Right cardiac atrium (tissue), 5 donors: ENCODE results near the gene LCN15. TPM values are rescaled to one million over a fixed set of nuclear protein-coding genes. Genes with fewer than 3 reads are reported as not detected.

Experiments used
- ATAC-seq, 2 donors: fragments of 200-7000 bp; cut with Tn5 transposase; one replicate each; pipeline versions ENCODE4 v1.8.0 to v1.9.1; 2020; ENCODE audit warnings: moderate library complexity in 2 of 2, mild to moderate bottlenecking in 1 of 2
- DNase-seq, 3 donors: peaks; one replicate each; pipeline ENCODE4 v3.0.0-alpha.2; 2020
- H3K27ac ChIP-seq: one replicate; pipeline ENCODE4 v1.5.1; 2013; ENCODE audit warnings: mild to moderate bottlenecking, low read length, control low read depth, moderate library complexity
- H3K27me3 ChIP-seq: one replicate; pipeline ENCODE4 v1.6.1; 2013; ENCODE audit not compliant: control insufficient read depth, insufficient read depth
- H3K4me1 ChIP-seq: one replicate; pipeline ENCODE4 v1.6.1; 2013; ENCODE audit warnings: low read length; ENCODE audit not compliant: control insufficient read depth, insufficient read depth
- H3K4me3 ChIP-seq: one replicate; pipeline ENCODE4 v1.5.1; 2013; ENCODE audit warnings: low read length, control low read depth
- H3K9me3 ChIP-seq: one replicate; pipeline ENCODE4 v1.6.1; 2013; ENCODE audit warnings: low read length; ENCODE audit not compliant: control insufficient read depth
- WGBS: extraction: QIAGEN DNeasy Blood & Tissue Kit; methylation state at CpG from one replicate; pipeline ENCODE4 v1.1.7; 2013; 5-methylcytosine and 5-hydroxymethylcytosine counted together
- intact Hi-C, 4 donors: fragments of 100-400 bp; cut with DNase I; formaldehyde crosslinking; loops; one replicate each; pipeline versions ENCODE4 v1.11.0 to v1.14.0; 2022 to 2023
- long read RNA-seq, 4 donors: library from polyadenylated mRNA; unstranded; transcript quantifications; one replicate each; pipeline ENCODE4 v2.0.0, GENCODE V29; 2020 to 2021
- polyA plus RNA-seq: library from polyadenylated mRNA; stranded (reverse); fragments of 200-250 nt; gene quantifications from one replicate; pipeline ENCODE4 v1.2.3, GENCODE V29; 2013
- total RNA-seq, 4 donors: library from RNA; stranded (reverse); fragmentation: NEBNext Ultra II Directional; extraction: Animal tissue kit (Norgen Biotek cat#: 25700); gene quantifications; one replicate each; pipeline ENCODE4 v1.2.1, GENCODE V29; 2021
- donor health status: healthy with polysubstance abuse.
- donor health status: DM: no; HTN: yes; CAD: no.
- donor health status: DM: no; HTN: no; CAD: no.
- donor health status: DM: no; HTN: yes; CAD: no; lungs with severe emphysema.
- donor health status: DM: yes; HTN: yes; CAD: no.

The LCN15 gene, protein sequence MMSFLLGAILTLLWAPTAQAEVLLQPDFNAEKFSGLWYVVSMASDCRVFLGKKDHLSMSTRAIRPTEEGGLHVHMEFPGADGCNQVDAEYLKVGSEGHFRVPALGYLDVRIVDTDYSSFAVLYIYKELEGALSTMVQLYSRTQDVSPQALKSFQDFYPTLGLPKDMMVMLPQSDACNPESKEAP
- total RNA-seq (1 to 10 TPM in 2 of 4 donors, under 1 TPM in 2; 0.32 to 1.3 (median 0.87) TPM), polyA plus RNA-seq (2.1 TPM)
- long read RNA-seq, donor 1, result 0 reads
- long read RNA-seq, donor 2, partial matches to known transcripts, result 0 of 1 reads
- long read RNA-seq, donor 2, other reads (novel, unspliced or antisense), result 0 of 1 reads
- long read RNA-seq, donor 3, partial matches to known transcripts, result 0 of 3 reads
- long read RNA-seq, donor 3, other reads (novel, unspliced or antisense), result 1 of 3 reads
- long read RNA-seq, donor 4, result 0 reads

DNA sequence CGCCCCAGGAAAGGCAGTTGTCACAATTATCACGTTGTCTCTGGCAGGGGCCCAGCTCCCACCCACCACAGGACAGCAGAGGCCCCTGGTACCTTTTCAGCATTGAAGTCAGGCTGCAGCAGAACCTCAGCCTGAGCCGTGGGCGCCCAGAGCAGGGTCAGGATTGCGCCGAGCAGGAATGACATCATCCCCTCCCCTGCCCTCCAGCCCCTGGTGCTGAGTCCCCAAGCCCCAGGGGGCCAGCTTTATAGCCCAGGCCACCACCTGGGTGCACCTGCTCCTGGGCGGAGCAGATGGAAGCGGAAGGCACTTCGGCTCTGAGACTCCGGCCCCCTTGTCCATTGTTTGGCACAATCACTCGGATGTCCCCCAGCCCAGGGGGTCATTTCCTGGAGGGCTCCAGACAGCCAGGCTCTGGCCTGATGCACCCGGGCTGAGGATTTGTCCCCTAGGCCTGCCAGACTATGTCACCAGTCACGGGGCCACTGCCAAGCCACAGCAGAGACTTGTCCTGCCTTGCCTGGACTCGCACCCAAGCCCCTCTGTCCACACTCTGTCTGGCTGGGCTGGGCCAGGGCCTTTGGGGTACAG is at the start of gene LCN15:
Gene LCN15, minus strand, starts transcription at position 218 of the 591 bp plus-strand sequence. Its CDS starts 30 bp downstream, at position 188.
- Histone ChIP-seq H3K9me3 (no peaks in the 10 kb centered on the region), H3K4me1 (no peaks in the 10 kb centered on the region), H3K27ac (peak within 1 kb of the TSS; percentile 52), H3K27me3 (no peaks in the 10 kb centered on the region), H3K4me3 (no peak within 1 kb of the TSS)
- DNase-seq (peak in 2 of 3 donors; percentile 62 to 67), ATAC-seq (peak; percentile 8 to 26)
- WGBS, result 59% methylated on average over 14 of the region's 14 CpGs
- intact Hi-C loops, result no loop called here

DNA sequence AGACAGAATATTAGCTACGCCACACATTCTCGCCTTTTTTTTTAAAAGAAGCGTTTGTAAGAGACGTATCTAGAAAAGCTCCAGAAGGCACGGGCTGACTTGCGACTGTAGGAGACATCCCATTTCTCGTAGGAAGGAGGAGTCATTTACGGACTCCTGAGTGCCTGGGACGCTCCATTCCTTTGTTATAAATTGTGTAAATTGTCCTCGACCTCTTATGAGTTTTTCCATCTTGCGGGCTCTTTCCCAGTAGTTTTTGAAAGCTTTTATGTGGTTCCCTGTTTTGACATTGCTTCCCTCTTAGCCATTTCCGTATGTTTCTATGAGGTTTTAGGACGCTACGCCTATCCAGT is 44.5 kb upstream of the LCN15 start:
- no peaks in the 10 kb centered on the region for H3K9me3 ChIP-seq
- ATAC-seq (no peak), DNase-seq (no peak)
- 3% methylated on average over 14 of the region's 14 CpGs for WGBS
- peak overlapping the region; percentile 97 for H3K4me3 ChIP-seq
- H3K4me1 ChIP-seq, result no peaks in the 10 kb centered on the region
- H3K27ac ChIP-seq, result no peak overlapping the region
- H3K27me3 ChIP-seq, result no peaks in the 10 kb centered on the region
- intact Hi-C loops, result no loop called here

DNA sequence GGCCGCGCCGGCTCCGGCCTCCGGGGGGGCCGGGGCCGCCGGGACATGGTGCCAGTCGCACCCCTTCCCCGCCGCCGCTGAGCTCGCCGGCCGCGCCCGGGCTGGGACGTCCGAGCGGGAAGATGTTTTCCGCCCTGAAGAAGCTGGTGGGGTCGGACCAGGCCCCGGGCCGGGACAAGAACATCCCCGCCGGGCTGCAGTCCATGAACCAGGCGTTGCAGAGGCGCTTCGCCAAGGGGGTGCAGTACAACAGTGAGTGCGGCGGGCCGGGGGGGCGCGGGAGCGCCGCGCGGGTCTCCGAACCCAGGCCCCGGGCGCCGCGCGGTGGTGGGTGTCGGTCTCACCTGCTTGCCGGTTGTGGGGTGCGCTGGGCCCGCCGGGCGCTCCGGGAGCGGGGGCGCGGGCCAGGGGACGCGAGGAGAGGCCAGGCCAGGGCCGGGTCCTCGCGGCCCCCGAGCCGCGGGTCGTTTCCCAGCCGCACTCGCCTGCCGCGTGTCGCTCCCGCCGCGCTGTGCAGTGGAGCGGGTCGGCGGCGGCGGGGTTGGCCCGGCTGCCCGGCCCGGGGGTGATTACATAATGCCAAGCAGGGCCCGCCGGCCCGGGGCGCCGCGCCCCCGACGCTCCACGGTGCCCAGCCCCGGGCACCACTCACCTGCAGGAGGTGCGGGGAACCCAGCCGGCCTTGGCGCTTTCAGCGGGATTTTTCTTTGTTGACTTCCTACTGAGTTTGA is 43.9 kb upstream of the LCN15 start:
- Histone ChIP-seq H3K27me3 (no peaks in the 10 kb centered on the region), H3K27ac (peak overlapping the region; percentile 55), H3K4me3 (peak overlapping the region; percentile 97), H3K4me1 (no peaks in the 10 kb centered on the region), H3K9me3 (no peaks in the 10 kb centered on the region)
- DNase-seq, result peak in 2 of 3 donors; percentile 80 to 81
- under 1% methylated on average over 93 of the region's 93 CpGs for WGBS
- ATAC-seq, result peak; percentile 5 to 17
- intact Hi-C loops, result no loop called here

DNA sequence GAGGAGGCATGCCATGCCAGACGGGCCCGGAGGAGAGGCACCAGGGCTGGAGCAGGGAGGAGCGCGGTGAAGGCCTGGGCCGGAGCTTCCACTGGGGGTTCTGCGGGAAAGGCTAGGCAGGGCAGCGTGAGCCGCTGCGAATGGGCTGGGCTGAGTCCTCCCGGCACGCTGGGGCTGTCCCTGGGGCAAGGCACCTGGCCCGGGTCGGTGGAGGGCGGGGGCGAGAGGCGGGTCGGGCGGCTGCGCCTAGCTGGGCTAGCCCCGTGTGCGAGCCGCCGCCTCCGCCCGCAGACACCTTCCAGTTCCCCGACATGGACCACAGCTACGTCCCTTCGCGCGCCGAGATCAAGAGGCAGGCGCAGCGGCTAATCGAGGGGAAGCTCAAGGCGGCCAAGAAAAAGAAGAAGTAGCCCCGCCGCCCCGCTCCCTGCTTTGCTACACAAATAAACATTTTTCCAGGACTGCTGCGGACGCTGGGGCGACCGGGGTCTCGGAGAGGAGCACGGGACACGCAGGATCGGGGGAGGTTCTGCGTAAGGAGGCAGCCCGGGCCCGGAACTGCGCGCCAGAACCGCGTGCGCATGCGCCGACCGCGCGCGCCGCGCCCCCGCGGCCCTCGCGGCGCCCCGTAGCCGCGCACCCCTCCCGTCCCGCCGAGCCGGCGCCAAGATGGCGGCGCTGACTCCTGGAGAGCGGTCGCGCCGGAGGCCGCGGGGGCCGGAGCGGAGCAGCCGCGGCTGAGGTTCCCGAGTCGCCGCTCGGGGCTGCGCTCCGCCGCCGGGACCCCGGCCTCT is 43.2 kb upstream of the LCN15 start, which contains the start of gene RABL6:
Gene RABL6, plus strand, starts transcription at position 668 of the 794 bp plus-strand sequence. CDS start 249 bp downstream, outside the sequence.
- intact Hi-C loops, result no loop called here
- DNase-seq, result peak; percentile 80 to 94 (median 93)
- Histone ChIP-seq H3K27ac (peak within 1 kb of the TSS; percentile 93), H3K4me3 (peak within 1 kb of the TSS; percentile 97), H3K9me3 (no peaks in the 10 kb centered on the region), H3K27me3 (no peaks in the 10 kb centered on the region), H3K4me1 (no peaks in the 10 kb centered on the region)
- under 1% methylated on average over 96 of the region's 96 CpGs for WGBS
- peak; percentile 88 to 89 for ATAC-seq

DNA sequence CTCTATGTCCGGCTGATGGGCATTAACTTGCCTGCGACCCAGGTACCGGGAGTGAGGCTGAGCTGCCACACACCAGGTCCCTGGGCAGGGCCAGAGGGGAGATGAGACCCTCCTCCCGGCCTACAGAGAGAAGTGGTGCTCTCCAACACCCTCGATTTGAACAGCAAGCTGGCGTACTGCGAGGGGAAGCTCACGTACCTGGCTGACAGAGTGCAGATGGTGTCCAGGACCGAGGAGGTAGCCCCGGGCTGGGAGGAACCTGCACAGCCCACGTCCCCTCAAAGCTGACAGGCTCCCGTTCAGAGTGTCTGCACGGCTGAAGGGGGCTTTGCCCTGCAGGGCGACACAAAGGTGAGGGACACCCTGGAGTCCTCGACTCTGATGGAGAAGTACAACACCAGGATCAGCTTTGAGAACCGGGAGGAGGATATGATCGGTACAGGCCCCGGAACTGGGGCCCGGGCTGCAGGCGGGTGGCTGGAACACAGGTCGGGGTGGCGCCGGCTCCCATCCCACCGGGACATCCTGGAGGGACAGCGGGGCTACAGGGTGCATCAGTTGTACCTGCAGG is 42.4 kb upstream of the LCN15 start:
- H3K4me1 ChIP-seq, result no peaks in the 10 kb centered on the region
- DNase-seq (peak in 1 of 3 donors; percentile 46), ATAC-seq (peak in 1 of 2 donors; percentile 6)
- peak overlapping the region; percentile 97 for H3K4me3 ChIP-seq
- intact Hi-C loops, result no loop called here
- H3K27me3 ChIP-seq, result no peaks in the 10 kb centered on the region
- no peak overlapping the region for H3K27ac ChIP-seq
- no peaks in the 10 kb centered on the region for H3K9me3 ChIP-seq
- WGBS, result 69% methylated on average over 25 of the region's 25 CpGs

DNA sequence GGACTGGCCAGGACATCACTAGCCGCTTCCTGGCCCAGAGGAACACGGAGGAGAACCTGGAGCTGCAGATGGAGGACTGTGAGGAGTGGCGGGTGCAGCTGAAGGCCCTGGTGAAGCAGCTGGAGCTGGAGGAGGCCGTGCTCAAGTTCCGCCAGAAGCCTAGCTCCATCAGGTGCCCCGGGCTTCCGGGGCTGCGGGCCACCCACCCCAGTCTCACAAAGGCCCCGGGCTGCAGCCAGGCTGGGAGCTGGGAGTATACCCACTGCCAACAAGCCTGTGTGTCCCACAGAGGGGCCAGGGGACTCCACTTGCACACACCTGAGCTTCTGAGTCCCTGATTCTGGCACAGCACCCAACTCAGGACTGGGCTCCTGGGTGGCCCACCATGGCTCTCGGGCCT is 41.7 kb upstream of the LCN15 start:
- Histone ChIP-seq H3K9me3 (no peaks in the 10 kb centered on the region), H3K4me1 (no peaks in the 10 kb centered on the region), H3K4me3 (no peak overlapping the region), H3K27ac (no peak overlapping the region), H3K27me3 (no peaks in the 10 kb centered on the region)
- ATAC-seq (no peak), DNase-seq (peak in 2 of 3 donors; percentile 37 to 55)
- intact Hi-C loops, result no loop called here
- WGBS, result 96% methylated on average over 10 of the region's 10 CpGs

DNA sequence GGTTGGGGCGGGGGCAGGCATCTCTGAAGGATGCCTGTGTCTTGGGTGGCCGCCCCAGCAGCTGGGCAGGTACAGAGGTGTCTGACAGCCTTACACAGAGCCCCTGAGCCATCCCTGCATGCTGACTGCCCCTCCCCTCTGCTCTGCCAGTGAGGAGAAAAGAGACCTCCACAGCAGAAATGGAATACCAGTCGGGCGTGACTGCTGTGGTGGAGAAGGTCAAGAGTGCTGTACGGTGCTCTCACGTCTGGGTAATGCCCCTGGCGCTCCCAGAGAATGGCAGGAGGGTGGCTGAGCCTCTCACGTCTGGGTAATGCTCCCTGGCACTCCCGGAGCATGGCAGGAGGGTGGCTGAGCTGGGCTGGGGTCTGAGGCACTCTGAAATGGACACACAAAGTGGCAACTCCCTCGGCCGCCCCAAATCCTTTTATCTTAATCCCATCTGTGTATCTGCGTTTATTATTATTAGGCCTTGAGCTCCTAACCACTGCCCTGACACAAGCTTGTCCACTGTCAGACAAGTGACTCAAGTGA is 41.0 kb upstream of the LCN15 start:
- no peaks in the 10 kb centered on the region for H3K9me3 ChIP-seq
- H3K4me3 ChIP-seq, result no peak overlapping the region
- ATAC-seq (no peak), DNase-seq (no peak)
- H3K27ac ChIP-seq, result no peak overlapping the region
- WGBS, result 86% methylated on average over 12 of the region's 12 CpGs
- H3K27me3 ChIP-seq, result no peaks in the 10 kb centered on the region
- H3K4me1 ChIP-seq, result no peaks in the 10 kb centered on the region
- intact Hi-C loops, result no loop called here

DNA sequence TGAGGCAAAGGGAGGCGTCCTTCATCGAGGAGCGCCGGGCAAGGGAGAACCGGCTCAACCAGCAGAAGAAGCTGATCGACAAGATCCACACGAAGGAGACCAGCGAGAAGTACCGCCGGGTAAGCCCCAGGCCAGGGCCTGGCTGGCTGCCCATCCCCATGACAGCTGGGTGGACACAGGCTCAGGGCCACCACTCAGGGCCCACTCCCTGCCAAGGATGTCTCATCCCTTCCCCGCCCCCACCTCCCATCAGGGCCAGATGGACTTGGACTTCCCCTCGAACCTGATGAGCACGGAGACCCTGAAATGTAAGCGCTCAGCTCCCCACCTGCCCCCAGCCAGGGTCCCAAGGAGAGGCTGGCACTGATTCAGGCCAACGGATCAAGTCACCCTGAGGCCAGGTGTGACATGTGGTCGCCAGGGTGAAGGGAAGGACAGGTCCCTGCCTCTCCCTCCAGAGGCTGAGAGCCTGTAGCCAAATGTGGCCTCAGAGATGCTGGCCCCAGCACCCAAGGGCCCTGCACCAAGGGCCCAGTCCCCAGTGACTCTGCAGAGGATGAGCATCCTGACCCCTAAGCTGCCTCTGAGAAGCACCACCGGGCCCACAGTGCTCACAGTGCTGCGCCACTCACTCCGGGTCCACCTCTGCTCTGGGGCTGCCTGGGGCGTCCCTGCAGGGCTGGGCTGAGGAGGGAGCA is 40.3 kb upstream of the LCN15 start:
- Histone ChIP-seq H3K4me3 (no peak overlapping the region), H3K27me3 (no peaks in the 10 kb centered on the region), H3K9me3 (no peaks in the 10 kb centered on the region), H3K4me1 (no peaks in the 10 kb centered on the region), H3K27ac (no peak overlapping the region)
- no peak for ATAC-seq
- 89% methylated on average over 20 of the region's 20 CpGs for WGBS
- intact Hi-C loops, result loop anchor here in 1 of 4 donors (5.0 kb wide), 1 partner anchor 53 kb away; no protein-coding TSS in a partner anchor
- DNase-seq, result peak in 2 of 3 donors; percentile 56 to 60

DNA sequence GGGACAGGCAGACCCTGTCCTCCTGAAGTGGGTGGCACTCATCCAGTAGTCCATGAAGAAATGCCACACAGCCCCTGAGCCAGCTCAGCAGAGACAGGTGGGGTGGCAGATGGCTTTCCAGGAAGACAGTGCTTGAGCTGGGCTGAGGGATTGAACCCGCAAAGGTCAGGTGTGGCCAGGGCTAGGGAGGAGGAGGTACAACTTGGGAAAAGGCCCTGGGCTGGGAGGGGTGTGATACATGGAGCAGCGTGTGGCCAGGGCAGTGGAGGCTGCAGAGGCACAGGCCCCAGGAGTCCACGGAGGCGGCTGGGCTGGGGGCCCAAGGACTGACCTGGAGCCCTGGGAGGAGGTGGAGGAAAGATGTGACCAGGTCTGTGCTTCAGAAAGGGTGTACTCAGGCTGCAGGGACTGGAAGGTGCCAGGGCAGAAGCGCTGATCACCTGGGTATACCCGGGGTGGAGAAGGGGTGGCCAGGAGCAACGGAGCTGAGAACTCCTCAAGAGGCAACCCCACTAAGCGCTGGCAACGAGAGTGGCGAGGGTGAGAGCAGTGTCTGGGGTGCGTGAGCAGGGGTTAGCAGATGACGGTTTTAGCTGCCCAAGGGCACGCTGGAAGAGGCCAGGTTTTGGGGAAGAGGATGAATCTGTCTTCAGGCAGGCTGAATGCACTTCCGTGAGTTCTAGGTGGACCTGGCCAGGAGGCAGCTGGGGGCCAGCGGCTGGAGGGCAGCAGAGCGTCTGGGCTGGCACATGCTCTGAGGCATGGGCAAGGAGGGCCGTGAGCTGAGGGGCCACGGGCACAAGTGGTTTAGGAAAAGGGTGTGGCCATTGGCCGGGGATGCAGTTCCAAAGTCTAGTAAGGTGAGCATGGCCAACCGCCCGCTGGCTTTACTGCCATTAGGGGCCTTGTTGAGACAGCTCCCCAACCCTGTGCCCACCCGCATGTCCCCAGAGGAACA is 39.5 kb upstream of the LCN15 start:
- Histone ChIP-seq H3K4me3 (no peak overlapping the region), H3K27me3 (no peaks in the 10 kb centered on the region), H3K9me3 (no peaks in the 10 kb centered on the region), H3K27ac (no peak overlapping the region), H3K4me1 (no peaks in the 10 kb centered on the region)
- DNase-seq (peak in 1 of 3 donors; percentile 42), ATAC-seq (no peak)
- WGBS, result 97% methylated on average over 22 of the region's 22 CpGs
- intact Hi-C loops, result loop anchor here in 1 of 4 donors (5.0 kb wide), 1 partner anchor 53 kb away; no protein-coding TSS in a partner anchor
